ENCODE measurements around the gene AGBL1.

- TF ChIP-seq MAX (IDR thresholded peaks at IDR 0.05) = no peak
- TF ChIP-seq REST (IDR thresholded peaks at IDR 0.05; ENCODE audit: low read depth) = peak; percentile 78
- TF ChIP-seq TCF12 (IDR thresholded peaks at IDR 0.05; ENCODE audit: low read depth) = no peak
Measured at GRCh38 chr15:86690566-86690965, 610.9 kb downstream of the AGBL1 start.

Data from Ishikawa (cell line).